Amniotic epithelial cell (primary cell): Measurements from ENCODE around the gene TMEM115.
"Not testable (repeated sequence)": the region's sequence is repeated elsewhere in the genome, so short reads cannot be mapped to it uniquely, and the experiment has no call there.

Experiments
- DNase-seq: peaks from one replicate; pipeline ENCODE4 v3.0.0-alpha.2; 2010; ENCODE audit warnings: low read depth

Gene TMEM115

GRCh38 chr3:50316657-50317242 lies 42.6 kb downstream of the TMEM115 start:
- DNase-seq = peak; percentile 67

- DNase-seq = no peak
These were observed 44.5 kb downstream of the TMEM115 start for GRCh38 chr3:50314816-50315215.

GRCh38 chr3:50314342-50314741 lies 45.0 kb downstream of the TMEM115 start:
- DNase-seq = no peak

GRCh38 chr3:50312041-50312440 lies 47.3 kb downstream of the TMEM115 start:
- not testable (repeated sequence) for DNase-seq
